Stimulated activated CD4-positive, alpha-beta T cell treated with anti-CD3 and anti-CD28 coated beads, TNF-alpha, amount 100 ng/mL, for 48 hours (primary cell): ENCODE measurements around the gene CAPN12.

Experiments
- DNase-seq, 3 donors: peaks; one replicate each; pipeline ENCODE4 v3.0.0-alpha.2; 2020; ENCODE audit warnings: low read depth in 3 of 3

Gene CAPN12

DNA sequence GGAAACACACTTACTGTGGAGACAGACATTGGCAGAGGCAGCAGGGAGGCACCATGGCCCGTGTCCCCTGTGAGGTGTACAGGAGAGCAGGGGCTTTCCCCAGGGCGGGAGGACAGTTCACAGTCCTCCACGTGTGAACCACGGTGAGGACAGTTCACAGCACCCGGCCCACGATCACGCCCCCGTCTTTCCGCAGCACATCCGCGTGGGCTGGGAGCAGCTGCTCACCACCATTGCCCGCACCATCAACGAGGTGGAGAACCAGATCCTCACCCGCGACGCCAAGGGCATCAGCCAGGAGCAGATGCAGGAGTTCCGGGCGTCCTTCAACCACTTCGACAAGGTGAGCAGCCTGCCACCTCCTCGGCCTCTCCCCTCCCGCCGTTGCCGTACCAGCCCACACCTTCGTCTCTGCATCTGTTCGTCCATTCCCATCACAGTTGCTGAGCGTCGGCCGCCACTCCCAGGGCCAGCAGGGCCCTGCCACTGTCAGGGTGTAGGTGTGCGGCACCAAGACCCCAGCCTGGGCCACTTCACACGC is 17.4 kb downstream of the CAPN12 start:
- no peak for DNase-seq

DNA sequence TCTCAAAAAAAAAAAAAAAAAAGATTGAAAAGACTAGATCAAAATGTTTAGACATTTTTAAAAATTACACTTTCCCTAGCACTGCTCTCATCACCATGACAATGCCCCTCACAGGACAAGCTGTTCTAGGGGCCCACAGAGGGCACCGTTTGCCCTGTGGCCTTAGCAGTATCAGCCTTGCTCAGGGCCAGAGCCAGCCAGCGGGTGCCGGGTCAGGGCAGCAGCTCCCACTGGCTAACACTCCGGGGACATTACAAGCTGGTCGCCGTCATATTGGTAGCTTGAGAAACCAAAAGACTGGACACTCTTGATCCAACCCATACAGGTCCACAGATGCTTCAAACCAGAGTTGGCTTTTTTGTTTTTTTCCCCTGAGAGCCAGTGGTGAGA is 18.0 kb downstream of the CAPN12 start:
- no peak for DNase-seq

DNA sequence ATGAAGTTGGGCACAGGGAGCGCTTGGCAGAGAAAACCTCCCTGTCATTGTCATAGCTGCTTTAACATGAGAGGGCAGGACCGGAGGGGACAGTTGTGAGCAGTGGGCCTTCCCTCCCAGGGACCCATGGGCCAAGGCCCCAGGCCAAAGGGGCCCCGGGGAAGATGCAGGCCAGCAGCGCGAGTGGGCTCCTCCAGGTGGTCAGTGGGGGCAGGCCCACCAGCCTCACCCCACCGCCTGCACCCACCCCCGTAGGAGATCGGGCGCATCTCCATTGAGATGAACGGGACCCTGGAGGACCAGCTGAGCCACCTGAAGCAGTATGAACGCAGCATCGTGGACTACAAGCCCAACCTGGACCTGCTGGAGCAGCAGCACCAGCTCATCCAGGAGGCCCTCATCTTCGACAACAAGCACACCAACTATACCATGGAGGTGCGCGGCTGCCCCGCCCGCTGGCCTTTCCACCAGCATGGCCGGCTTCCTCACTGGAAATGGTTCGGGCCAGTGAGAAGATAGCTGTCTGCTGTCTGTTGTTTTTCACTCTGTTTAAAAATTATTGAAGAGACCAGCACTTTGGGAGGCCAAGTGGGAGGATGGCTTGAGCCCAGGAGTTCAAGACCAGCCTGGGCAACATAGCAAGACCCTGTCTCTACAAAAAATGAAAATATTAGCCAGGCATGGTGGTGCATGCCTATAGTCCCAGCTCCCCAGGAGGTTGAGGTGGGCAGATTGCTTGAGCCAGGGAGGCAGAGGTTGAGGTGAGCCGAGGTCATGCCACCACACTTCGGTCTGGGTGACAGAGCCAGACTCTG is 18.6 kb downstream of the CAPN12 start:
- DNase-seq = no peak

DNA sequence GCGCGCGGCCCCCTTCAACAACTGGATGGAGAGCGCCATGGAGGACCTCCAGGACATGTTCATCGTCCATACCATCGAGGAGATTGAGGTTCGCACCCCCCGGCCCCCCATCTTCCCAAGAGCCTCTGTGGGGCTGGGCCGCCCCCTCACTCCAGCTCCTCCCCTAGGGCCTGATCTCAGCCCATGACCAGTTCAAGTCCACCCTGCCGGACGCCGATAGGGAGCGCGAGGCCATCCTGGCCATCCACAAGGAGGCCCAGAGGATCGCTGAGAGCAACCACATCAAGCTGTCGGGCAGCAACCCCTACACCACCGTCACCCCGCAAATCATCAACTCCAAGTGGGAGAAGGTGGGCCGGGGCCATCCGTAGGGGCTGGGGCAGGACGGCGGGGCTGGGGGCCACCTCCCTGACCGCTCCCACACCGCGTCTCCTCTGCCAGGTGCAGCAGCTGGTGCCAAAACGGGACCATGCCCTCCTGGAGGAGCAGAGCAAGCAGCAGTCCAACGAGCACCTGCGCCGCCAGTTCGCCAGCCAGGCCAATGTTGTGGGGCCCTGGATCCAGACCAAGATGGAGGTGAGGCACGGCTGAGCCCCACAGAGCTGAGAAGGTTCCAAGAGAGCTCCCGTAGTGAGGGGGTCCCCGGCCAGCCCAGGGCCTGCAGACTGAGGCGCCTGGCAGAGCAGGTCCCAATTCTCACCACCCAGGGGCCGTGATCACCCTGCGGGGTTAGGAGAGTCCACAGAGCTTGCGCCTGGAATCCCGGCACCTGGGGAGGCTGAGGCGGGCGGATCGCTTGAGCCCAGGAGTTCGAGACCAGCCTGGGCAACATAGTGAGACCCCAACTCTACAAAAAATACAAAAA is 20.1 kb downstream of the CAPN12 start:
- no peak for DNase-seq

DNA sequence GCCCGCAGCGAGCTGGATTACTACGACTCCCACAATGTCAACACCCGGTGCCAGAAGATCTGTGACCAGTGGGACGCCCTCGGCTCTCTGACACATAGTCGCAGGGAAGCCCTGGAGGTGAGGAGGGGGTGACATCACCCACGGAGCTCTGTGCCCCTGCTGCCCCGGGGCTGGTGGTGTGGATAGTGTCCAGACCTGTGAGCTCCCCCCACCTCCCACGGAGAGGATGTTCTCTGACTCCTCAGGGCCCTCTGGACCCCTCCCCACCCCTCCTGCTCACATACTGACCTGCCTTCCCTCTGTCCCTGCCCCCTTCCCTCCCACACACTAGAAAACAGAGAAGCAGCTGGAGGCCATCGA is 20.7 kb downstream of the CAPN12 start:
- DNase-seq = no peak

DNA sequence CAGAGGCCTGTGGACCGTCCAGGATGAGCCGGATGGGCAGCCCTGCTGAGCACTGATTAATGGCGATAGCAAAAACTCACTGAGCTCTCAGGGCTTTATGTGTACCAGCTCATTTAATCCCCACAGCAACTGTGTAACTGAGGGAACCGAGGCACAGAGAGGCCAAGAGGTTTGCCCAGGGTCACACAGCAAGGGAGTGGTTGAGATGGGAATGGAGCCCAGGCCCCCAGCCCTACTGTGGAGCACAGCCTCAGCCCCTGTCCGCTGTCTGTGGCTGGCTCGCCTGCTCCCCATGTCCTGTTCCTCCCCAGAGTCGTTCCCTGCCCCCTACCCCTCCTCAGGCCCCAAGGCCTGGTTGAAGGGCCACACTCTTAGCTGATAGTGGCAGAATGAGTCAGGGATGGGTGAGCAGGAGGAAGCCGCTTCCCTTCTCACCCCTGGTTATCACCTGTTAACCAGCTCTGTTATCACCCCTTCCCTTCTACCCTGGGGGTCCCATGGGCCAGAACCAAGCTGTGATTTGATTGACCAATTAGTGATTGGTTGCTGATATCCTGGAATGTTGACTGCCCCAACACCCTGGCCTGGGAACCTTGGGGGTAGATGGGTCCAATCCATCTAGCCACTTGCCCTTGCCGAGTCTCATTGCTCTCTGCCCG is 21.2 kb downstream of the CAPN12 start:
- no peak for DNase-seq

DNA sequence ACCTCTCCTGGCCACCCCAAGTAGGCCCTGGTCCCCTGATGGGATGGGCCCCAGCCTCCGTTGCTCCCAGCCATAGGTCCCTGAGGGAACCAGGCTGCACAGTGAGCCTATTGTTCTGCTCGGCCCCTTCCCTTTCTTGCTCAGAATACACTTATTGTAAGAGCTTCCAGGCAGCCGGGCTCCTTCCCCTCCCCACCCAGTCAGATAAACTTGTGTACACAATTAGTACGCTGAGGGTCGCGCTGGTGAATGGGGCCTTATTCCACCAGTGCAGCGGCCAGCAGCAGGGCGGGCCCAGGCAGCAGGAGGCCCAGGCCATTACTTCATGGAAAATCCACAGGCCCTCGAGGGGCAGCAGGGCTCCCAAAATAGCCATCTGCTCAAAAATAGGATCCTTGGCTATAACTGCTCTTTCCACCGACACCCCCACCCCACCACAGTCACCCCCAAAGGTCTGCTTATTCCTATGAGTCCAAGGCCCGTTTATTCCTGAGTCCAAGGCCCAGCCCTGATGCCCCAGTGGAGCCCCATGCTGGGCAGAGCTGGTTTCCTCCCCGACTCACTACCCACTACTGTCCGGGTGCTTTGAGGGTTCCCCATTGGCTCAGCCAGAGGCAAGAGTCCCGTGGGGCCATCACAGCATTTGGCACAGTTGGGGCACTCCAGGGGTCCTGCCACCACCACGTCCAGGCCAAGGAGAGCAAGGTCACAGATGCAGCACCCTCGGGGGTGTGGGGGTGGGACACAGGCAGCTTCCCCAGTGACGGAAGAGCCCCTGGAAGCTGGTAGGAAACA is 22.1 kb downstream of the CAPN12 start:
- DNase-seq = no peak

DNA sequence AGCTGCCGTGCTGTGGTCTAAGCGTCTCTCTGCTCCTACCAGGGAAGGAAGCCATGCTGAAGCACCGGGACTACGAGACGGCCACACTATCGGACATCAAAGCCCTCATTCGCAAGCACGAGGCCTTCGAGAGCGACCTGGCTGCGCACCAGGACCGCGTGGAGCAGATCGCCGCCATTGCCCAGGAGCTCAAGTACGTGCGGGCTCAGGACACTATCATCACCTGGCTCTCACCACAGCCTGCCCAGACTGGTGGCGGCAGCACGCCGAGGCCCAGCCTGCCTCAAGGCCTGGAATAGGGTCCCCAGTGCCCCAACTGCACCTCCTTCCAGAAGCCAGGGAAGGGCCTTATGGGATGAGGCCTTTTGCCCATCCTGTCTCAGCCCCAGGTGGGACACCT is 22.8 kb downstream of the CAPN12 start:
- no peak for DNase-seq

DNA sequence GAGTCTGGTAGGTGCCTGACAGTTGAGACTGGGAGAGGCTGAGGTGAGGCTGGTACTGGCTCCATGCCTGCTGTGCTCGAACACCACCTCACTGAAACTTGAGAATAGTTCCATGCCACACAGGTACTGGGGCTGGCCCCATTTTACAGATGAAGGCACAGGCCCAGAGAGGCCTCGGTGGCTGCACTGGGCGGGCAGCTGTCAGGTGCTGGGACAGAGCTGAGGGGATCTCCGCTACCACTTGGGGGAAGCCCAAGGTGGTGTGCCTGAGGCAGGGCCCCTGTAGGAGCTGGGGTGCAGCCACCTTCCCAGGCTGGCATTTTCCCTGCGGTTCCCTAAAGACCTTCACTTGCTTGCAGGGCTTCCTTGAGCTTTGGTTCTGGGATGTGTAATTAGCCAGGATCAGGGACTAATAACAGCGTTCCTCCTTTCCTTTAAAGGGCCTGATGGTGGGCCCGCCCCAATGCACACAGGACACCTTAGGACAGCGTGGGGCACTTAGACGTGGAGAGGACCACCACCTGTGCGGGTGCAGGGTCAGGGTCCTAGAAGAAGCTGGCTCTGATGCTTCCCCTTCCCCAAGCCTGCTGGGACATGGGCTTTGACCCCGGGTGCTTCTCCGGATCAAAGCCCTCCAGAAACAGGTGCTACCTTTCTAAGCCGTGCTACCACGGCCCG is 23.6 kb downstream of the CAPN12 start:
- DNase-seq = no peak

DNA sequence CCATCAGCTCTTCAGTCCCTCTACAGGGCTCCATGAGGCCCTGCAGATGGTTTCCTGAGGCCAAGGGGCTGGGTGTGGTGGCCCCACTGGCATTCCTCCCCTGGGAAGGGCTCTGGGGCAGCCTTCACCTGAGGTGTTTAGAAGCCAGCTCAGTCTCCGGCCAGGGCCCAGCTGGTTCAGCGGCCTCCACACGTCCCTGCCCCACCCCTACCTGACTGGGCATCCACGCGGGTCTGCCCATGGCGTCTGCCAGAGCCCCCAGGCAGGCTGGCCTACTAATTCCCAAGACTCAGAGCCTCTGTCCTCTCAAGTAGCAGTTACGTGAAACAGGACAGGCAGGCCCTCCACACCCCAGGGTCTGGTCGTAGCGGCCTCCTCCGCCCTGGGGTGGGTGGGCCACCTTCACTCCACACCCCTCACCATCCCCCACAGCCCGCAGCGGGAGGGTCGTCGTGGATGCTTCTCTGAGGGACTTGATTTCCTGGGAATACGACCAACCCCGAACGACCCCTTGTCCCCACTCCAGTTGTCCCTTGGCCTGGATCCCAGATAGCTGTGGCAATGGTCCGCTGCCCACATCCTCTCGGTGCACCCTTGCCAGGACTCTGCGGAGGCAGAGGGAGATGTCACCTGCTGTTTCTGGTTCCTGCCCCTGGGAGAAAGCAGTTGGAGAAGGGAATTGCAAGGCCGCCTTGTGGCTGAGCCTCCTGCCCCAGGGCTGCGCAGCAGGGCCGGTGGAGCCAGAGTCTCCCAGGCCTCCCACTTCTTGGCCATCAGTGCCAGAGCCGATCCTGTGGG is 24.3 kb downstream of the CAPN12 start:
- DNase-seq = no peak

DNA sequence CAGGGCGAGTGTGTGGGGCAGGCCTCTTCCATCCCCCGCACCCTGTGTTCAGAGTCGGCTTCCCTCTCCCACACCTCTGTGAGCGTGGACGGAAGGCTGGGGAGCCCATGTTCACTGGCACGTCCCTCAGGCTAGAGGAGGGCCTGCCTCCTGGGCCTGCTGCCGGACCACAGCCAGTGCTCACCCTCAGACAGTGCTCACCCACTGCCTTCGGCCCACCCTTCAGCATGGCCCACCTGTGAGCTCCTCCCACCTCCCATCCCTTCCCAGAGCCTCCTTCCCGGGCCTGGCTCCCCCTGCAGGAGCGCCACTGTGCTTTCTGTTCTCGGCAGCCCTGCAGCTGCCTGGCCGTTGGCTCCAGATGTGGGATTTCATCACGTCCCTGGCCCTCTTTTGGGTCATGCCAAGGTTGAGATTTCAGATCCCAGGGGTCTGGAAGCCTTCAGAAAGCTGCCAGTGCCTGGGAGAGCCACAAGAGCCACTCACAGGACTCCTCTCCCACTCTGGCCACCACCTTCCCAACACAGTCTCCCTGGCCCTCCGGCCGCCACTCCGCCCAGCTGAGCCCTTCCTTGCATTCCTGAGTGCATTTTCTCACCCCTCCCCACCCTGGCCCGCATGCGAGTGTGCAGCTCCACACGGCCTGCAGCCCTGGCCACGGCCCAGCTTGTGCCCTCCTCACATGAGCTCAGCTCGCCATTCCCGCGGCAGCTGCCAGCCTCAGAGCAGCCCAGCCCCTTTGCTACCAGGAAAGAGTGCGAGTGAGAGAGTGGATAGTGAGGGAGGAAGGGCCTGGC is 25.3 kb downstream of the CAPN12 start:
- DNase-seq = no peak

DNA sequence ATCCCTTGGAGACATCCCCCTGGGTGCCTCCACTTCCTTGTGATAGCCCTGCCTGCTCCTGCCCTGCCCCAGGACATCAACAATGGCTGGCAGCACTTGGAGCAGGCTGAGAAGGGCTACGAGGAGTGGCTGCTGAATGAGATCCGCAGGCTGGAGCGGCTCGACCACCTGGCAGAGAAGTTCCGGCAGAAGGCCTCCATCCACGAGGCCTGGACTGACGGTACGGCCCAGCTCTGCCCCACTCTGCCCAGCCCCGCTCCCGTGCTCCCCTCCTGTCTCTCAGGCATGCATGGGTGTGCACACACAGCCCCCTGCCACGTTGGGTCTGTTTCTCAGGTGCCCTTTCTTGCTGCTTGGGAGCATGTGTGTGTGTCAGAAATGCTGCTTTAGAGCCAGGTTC is 26.4 kb downstream of the CAPN12 start:
- no peak for DNase-seq

DNA sequence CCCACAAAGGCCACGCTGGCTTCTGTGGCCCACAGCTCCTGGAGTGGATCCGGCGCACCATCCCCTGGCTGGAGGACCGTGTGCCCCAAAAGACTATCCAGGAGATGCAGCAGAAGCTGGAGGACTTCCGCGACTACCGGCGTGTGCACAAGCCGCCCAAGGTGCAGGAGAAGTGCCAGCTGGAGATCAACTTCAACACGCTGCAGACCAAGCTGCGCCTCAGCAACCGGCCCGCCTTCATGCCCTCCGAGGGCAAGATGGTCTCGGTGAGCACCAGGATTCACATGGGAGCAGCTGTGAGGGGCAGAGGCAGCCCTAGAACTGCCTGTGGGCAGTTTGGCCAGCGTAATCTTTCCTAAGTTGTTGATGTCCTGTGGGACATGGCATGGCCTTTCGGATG is 27.2 kb downstream of the CAPN12 start:
- DNase-seq = no peak

DNA sequence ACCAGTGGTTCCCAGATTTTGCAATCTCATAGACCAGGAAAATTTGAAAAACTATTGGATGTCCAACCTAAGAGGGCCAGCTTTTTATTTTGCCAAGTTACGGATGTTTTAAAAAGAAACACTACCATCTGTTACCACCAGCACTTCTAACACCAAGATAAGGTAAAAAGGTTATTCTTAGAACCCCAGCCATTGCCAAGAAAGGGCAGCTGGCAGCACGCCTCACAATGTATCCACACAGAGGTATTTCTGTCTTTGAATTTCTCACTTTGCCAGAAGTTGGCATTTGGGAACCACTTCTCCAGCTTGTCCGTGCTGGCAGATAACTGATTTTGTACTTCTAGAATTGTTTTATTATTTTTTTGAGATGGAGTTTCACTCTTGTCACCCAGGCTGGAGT is 28.7 kb downstream of the CAPN12 start:
- no peak for DNase-seq

DNA sequence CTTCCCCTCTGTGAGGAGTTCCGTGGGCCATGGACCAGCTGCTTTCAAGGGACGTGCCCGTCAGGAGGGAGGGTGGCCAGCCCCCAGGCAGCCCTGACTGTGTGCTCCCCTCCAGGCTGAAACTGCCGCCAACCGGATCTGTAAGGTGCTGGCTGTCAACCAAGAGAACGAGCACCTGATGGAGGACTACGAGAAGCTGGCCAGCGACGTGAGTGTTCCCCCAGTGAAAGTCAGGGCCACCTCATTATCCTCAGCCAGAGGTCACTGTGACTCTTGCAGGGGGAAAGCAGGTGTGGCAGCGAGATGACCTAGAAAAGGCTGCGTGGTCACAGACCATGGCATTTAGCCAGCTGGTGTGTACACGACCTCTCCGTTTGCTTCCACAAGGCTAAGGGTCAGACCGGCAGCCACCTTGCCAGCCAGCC is 29.9 kb downstream of the CAPN12 start:
- no peak for DNase-seq

DNA sequence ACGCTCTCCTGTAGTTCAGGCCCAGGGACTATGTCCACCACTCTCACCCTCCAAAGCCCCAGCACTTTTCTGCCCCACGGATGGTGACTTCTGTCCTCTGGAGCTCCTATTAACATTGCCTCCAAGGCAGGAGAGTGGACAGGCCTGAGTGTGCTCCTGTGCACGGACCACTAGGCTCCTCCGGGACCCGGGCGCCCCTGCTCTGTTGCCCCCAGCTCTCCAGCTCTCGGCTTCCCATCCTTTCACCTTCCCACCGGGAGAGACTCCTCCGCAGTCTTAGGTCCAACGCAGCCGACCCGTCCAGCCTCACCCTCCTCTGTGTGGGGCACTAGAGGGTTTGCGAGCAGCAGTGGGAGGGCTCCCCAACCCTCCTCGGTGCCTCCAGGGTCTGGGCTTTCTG is 30.4 kb downstream of the CAPN12 start:
- no peak for DNase-seq

DNA sequence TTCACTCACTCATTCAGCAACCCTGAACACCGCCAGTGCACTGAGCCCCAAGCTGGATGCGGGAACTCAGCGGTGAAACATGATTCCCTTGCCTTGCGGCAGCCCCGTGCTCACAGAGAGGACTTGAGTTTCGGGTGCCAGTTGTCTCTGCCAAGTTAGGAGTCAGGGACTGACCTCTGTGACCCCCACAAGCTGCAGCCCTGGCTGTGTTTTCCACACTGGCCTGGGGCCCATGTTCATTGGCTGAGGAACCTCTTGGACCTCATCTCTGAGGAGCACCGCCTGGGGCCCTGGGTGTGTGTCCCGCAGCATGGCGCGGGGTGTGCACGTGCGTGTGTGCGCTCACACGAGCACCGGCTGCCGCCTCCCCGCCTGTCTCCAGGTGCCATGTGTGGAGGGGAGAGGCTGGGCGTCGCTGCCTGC is 31.0 kb downstream of the CAPN12 start:
- no peak for DNase-seq

DNA sequence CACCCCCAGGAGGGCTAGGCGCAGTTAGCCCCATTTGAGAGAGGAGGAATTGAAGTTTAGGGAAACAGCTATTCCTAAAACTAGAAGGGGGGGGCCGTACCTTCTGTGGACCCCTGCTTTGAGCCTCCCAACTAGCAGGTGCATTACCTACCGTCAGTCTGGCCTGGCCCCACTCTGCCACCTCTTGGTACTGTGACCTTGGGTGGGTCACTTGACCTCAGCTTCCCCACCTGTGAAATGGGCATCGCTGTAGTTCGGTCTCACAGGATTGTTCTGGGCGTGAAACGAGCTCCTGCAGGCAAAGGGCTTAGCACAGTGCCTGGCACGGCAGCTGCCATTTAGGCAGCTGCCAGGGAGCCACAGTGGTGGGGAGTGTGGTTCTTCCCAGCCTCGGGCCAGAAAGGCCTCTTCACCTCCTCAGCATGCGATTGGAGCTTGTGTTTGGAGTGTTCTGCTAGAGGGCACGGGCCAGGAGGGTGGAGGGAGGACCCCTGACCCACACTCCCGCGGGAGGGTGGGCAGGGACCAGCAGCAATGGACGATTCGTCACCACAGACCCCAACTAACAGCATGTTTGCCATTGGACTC is 32.0 kb downstream of the CAPN12 start:
- no peak for DNase-seq

DNA sequence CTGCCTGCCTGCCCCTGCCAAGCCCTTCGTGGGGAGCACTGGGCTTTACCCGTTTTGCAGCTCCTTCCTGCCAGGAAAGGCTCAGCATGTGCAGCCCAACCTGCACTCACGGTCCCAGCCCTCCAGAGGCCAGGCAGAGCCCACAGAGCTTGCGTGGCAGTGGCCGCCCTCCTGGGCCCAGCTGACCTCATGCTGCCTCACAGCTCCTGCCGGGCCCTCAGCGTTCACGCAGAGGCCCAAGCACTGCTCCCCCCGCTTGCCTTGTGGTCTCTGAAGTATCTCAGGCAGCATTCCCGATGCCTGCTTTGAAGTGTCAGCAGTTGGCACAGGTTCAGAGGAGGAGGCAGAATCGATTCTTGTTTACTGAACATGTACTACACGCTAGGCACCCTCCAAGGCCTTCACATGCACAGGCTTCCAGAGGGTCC is 32.5 kb downstream of the CAPN12 start:
- DNase-seq = no peak
